DOHH2 (cell line): ENCODE results near the gene FUT6.

Source experiments
- H3F3A ChIP-seq: fragments of 200-600 bp; sonication (generic), shearing (Covaris generic); 2 replicates; pipeline ENCODE4 v1.6.0; 2016; ENCODE audit warnings: antibody characterized with exemption, mild to moderate bottlenecking; ENCODE audit not compliant: control insufficient read depth, insufficient read depth
- H3K27ac ChIP-seq: fragments of 200-600 bp; sonication (generic); 2 replicates; pipeline ENCODE4 v1.5.1; 2014; ENCODE audit warnings: low read depth, mild to moderate bottlenecking, low read length, moderate library complexity
- H3K27me3 ChIP-seq: fragments of 200-600 bp; sonication (generic); 2 replicates; pipeline ENCODE4 v1.6.1; 2014; ENCODE audit warnings: mild to moderate bottlenecking, low read length, mixed read lengths; ENCODE audit not compliant: control insufficient read depth
- H3K36me3 ChIP-seq: fragments of 200-600 bp; sonication (generic); 2 replicates; pipeline ENCODE4 v1.6.1; 2014; ENCODE audit warnings: mild to moderate bottlenecking, low read length, moderate library complexity, mixed read lengths; ENCODE audit not compliant: control insufficient read depth
- H3K4me1 ChIP-seq: fragments of 200-600 bp; sonication (generic); 2 replicates; pipeline ENCODE4 v1.6.1; 2014; ENCODE audit warnings: mild to moderate bottlenecking, low read length, mixed read lengths; ENCODE audit not compliant: control insufficient read depth
- H3K4me2 ChIP-seq: fragments of 200-600 bp; sonication (generic); 2 replicates; pipeline ENCODE4 v1.6.0; 2014; ENCODE audit warnings: mild to moderate bottlenecking, low read length, moderate library complexity
- H3K4me3 ChIP-seq: fragments of 200-600 bp; sonication (generic); 2 replicates; pipeline ENCODE4 v1.5.1; 2014; ENCODE audit warnings: mild to moderate bottlenecking, low read length, mixed read lengths
- H3K79me2 ChIP-seq: fragments of 200-600 bp; sonication (generic); 2 replicates; pipeline ENCODE4 v1.6.1; 2014; ENCODE audit warnings: mild to moderate bottlenecking, low read length, mixed read lengths; ENCODE audit not compliant: control insufficient read depth
- H3K9me2 ChIP-seq: fragments of 200-600 bp; sonication (generic); replicated peaks from 2 replicates; pipeline ENCODE4 v1.6.1; 2014; ENCODE audit warnings: mild to moderate bottlenecking, low read length, mixed read lengths; ENCODE audit not compliant: control insufficient read depth
- H3K9me3 ChIP-seq: fragments of 200-600 bp; sonication (generic); 2 replicates; pipeline ENCODE4 v1.6.1; 2014; ENCODE audit warnings: antibody characterized with exemption, low read length, mixed read lengths; ENCODE audit not compliant: control insufficient read depth, insufficient read depth
- H4K20me1 ChIP-seq: fragments of 200-600 bp; sonication (generic); 2 replicates; pipeline ENCODE4 v1.6.0; 2014; ENCODE audit warnings: low read depth, mild to moderate bottlenecking, antibody characterized with exemption, low read length, moderate library complexity; ENCODE audit not compliant: control insufficient read depth, insufficient read depth
- EZH2phosphoT487 ChIP-seq: fragments of 200-600 bp; sonication (generic); IDR thresholded peaks from 2 replicates; pipeline ENCODE4 v1.6.1; 2017; ENCODE audit warnings: borderline replicate concordance, mild to moderate bottlenecking, antibody characterized with exemption, low read length, moderate library complexity, mixed read lengths
- TF ChIP-seq, protein P1 (sequence below): fragments of 200-600 bp; sonication (generic); IDR thresholded peaks from one replicate; pipeline ENCODE4 v1.5.1; 2014; ENCODE audit warnings: antibody characterized with exemption, mild to moderate bottlenecking, low read depth, low read length; ENCODE audit not compliant: poor library complexity, severe bottlenecking

Gene FUT6

DNA sequence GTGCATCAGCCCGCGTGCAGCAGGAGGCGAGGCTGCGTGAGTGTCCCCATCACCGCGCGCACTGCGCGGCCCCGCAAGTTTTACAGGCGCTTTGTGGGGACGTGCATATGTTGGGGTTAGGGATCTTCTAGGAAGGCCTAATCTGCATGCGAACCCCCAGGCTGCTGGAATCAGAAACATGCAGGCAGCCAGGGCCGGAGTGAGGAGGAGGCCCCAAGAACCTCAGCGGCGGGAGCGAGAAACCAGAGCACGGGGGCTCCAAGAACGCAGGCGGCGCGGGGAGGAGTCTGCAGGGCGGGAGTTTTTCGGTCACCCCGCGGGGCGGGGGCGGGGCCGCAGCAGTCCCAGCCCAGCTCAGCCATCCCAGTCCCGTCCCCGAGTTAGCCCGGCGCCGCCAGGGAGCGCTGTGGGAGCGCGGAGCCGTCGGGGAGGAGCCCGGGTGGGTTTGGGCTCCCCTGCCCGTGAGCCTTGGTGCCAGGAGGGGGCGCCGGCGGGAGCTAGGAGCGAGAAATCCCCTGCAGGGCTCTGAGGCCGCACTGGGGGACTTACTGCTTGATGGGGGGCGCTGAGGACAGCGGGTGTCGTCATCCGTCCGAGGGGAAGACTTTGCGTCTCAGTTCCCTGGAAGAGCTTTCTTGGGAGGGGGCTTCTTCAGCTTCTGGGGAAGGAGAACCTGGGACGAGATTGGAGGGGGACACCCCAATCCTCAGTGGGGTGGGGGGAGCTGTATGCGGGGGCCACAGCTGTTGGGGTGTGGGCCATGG is 35.6 kb downstream of the FUT6 start:
- H3K27me3 ChIP-seq, result peaks cover 24% of the 10 kb centered on the region
- no peak overlapping the region for H3K27ac ChIP-seq
- peak overlapping the region; percentile 83 for H3K4me2 ChIP-seq
- H3K9me2 ChIP-seq, result no peaks in the 10 kb centered on the region
- no peaks in the 10 kb centered on the region for H3K9me3 ChIP-seq
- TF ChIP-seq, protein P1, sequence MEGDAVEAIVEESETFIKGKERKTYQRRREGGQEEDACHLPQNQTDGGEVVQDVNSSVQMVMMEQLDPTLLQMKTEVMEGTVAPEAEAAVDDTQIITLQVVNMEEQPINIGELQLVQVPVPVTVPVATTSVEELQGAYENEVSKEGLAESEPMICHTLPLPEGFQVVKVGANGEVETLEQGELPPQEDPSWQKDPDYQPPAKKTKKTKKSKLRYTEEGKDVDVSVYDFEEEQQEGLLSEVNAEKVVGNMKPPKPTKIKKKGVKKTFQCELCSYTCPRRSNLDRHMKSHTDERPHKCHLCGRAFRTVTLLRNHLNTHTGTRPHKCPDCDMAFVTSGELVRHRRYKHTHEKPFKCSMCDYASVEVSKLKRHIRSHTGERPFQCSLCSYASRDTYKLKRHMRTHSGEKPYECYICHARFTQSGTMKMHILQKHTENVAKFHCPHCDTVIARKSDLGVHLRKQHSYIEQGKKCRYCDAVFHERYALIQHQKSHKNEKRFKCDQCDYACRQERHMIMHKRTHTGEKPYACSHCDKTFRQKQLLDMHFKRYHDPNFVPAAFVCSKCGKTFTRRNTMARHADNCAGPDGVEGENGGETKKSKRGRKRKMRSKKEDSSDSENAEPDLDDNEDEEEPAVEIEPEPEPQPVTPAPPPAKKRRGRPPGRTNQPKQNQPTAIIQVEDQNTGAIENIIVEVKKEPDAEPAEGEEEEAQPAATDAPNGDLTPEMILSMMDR, result peak; percentile 98
- TF ChIP-seq EZH2phosphoT487, result no peak
- no peaks in the 10 kb centered on the region for H3F3A ChIP-seq
- H3K4me3 ChIP-seq, result peak overlapping the region; percentile 66
- peaks cover 14% of the 10 kb centered on the region for H3K4me1 ChIP-seq
- H4K20me1 ChIP-seq, result no peaks in the 10 kb centered on the region
- H3K36me3 ChIP-seq, result no peaks in the 10 kb centered on the region
- no peaks in the 10 kb centered on the region for H3K79me2 ChIP-seq

DNA sequence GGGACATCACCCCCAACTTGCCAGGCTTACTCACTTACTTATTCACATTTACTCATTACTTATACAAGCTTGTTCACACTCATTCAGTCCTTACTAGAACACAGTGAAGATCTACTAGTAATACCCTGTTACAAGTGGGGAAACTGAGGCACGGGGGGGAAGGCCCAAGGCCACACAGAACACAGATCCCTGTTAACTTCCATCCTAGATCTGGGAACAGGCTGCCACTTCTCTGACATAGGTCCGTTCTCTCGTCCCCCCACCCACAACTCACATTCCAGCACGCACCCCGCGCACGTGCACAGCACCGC is 36.1 kb downstream of the FUT6 start:
- TF ChIP-seq, protein P1, result no peak
- TF ChIP-seq EZH2phosphoT487, result no peak

DNA sequence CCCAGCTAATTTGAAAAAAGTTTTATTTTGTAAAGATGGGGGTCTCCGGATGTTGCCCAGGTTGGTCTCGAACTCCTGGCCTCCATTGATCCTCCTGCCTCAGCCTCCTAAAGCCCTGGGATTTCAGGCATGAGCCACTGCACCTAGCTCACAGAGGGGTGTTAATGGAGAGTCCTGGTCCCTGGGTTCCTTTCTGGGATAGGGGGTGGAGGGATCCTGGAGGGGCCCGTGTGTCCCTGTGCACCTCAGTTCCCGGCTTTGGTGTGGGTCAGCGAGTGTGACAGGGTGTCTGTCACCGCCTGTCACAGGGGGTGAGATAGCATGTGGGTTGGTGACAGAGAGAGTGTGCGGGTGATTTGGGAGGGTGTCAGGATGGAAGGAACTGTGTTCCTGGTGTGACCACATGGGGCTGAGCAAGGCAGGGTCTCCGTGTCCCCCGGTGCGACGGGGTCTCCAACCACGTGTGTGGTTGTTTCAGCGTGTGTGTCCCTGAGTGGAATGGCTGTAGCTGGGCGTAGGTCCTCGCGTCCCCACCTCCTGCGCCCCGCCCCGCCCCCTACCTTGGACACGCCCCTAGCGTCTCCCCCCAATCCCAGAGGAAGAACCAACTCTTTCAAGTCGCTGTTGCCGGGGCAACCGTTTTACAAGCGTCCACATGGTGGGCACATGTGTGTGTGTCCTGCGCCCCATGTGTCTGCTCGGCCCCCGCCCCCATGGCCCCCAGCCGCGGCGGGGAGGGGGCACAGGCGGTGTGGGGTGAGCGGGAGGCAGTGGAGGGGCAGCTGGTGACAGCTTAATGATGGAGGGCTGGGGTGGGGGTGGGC is 37.5 kb downstream of the FUT6 start:
- Histone ChIP-seq H3K27ac (no peak overlapping the region), H3F3A (no peaks in the 10 kb centered on the region), H3K4me3 (no peak overlapping the region), H3K36me3 (no peaks in the 10 kb centered on the region), H3K79me2 (no peaks in the 10 kb centered on the region), H3K9me2 (no peaks in the 10 kb centered on the region), H3K9me3 (no peaks in the 10 kb centered on the region), H3K4me2 (no peak overlapping the region), H4K20me1 (no peaks in the 10 kb centered on the region), H3K4me1 (peaks cover 14% of the 10 kb centered on the region), H3K27me3 (peaks cover 24% of the 10 kb centered on the region)
- TF ChIP-seq, protein P1, result no peak

More for the DNA sequence above, 36.1 kb downstream of the FUT6 start:
- Histone ChIP-seq H3K4me3 (peak overlapping the region; percentile 66), H3K36me3 (no peaks in the 10 kb centered on the region), H3F3A (no peaks in the 10 kb centered on the region), H3K9me2 (no peaks in the 10 kb centered on the region), H4K20me1 (no peaks in the 10 kb centered on the region), H3K79me2 (no peaks in the 10 kb centered on the region), H3K4me2 (peak overlapping the region; percentile 83), H3K4me1 (peaks cover 14% of the 10 kb centered on the region), H3K27ac (no peak overlapping the region), H3K27me3 (peaks cover 24% of the 10 kb centered on the region), H3K9me3 (no peaks in the 10 kb centered on the region)
